ENCODE results near the gene OXT.

OXT gene

DNA sequence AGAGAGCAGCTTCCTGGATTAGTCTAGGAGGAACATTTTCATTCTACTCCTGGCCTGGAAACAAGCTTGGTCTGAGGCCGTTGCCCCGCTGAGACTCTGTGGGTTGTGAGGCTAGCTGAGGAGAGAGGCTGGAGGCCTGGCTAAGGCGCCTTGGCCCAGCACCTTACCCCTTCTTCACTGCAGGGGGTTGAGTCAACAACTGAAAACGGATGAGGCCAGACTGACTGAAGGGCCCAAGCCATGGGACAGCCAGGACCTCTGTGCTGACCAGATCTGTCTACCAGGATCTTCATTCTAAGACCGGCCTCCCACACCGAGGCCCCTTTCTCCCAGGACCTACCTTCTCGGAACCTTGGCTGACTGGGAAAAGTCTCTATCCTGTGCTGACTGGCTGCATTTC lies 16.6 kb downstream of the OXT start:
- DNase-seq = no peak

DNA sequence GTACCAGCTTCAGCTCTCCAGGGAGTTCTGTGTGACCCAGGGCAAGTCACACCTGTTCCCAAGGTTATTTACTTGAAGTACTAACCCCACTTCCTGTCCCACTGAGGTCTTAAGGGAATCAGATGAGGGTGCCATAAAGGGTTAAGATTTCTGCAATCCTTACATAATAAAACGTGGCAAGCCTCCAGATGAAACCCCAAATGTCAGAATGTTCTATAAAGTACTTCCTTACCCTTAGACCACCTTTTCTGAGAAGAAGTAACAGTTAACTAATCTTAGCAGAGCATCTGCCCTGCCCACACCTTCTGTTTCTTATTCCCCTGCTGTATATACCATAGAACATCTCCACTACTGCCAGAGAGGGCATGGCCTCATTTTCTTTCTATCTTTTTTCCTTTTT lies 19.1 kb downstream of the OXT start:
- no peak for DNase-seq

GRCh38 chr20:3092611-3093379 lies 21.4 kb downstream of the OXT start:
- no peak for DNase-seq

- no peak for DNase-seq
Measured at GRCh38 chr20:3093861-3094361, 22.5 kb downstream of the OXT start.

DNA sequence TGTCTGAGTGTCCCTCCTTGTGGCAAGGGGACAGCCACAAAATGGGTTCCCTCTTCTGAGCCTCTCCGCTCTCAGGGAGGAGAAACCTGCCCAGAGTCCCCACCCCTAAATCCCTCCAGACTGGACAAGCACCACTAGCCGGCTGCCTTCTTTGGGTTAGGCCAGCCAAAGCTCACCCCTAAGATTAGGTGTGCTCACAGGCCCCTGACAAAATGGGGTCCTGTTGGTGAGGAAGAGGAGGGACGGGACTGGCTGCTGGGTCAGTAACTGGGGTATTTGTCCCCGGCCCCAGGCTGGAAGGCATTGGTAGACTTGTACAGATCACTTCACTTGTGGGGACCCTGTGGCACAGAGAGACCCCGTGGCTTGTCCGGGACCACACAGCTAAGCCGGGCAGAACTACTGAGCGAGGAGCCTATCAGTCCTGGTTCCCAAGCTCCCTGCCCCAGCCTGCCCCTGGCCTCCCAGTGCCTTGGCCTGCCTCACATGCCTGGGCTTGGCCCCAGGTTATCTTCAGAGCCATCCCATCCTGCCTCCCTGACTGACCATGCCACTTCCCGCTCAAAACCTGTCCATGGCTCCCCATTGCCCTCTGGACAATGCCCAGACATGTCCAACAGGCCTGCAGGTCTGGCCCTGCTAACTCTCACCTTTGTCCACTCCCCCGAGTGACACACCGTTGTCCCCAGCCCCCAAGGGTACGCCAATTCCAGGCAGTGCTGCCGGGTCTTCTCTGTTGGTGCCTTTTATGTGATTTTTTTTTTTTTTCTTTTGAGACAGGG lies 23.6 kb downstream of the OXT start:
- DNase-seq = no peak

DNA sequence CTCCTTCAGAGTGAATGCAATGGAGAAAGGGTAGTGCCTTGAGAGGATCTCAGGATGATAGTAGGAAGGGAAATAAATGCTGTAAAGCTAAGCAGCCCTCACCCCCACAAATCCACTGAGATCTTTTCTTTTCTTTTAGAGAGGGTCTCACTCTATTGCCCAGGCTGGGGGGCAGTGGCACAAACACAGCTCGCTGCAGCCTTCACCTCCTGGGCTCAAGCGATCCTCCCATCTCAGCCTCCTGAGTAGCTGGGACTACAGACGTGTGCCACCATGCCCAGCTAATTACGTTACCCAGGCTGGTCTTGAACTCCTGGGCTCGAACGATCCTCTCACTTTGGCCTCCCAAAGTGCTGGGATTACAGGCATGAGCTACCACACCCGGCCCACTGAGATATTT lies 29.1 kb downstream of the OXT start:
- DNase-seq = no peak

- DNase-seq = no peak
Measured at GRCh38 chr20:3101251-3101650, 29.8 kb downstream of the OXT start.

GRCh38 chr20:3101737-3102574 lies 30.5 kb downstream of the OXT start:
- DNase-seq = no peak

GRCh38 chr20:3102575-3103368 lies 31.4 kb downstream of the OXT start:
- no peak for DNase-seq

DNA sequence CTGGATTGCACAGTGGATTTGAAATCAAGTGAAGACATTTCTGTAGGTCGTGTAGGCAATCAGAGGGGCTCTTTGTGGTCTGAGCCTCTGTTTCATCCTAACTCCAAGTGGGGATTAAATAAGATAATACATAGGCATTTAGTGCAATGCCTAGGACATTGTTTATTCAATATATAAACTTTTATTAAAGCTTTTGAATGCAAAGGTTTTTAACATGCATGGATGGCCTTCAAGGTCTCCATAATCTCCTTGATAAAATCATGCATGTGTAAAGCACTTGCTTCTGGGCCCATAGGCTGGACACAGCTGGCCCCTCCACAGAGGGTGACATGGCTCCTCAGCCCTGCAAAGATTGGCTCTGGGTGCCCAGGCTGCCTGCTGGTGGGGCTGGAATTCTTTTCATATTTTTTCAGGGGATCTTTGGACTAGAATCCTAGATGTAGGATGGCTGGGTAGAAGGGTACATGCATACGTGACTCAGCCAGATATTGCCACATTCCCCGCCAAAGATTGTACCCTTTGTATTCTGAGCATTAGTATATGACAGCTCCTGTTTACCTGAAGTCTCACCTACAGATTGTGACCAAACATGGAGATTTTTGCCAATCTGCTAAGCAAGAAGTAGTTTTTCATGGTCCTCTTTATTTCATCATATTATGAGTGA lies 32.1 kb downstream of the OXT start:
- DNase-seq = no peak

DNA sequence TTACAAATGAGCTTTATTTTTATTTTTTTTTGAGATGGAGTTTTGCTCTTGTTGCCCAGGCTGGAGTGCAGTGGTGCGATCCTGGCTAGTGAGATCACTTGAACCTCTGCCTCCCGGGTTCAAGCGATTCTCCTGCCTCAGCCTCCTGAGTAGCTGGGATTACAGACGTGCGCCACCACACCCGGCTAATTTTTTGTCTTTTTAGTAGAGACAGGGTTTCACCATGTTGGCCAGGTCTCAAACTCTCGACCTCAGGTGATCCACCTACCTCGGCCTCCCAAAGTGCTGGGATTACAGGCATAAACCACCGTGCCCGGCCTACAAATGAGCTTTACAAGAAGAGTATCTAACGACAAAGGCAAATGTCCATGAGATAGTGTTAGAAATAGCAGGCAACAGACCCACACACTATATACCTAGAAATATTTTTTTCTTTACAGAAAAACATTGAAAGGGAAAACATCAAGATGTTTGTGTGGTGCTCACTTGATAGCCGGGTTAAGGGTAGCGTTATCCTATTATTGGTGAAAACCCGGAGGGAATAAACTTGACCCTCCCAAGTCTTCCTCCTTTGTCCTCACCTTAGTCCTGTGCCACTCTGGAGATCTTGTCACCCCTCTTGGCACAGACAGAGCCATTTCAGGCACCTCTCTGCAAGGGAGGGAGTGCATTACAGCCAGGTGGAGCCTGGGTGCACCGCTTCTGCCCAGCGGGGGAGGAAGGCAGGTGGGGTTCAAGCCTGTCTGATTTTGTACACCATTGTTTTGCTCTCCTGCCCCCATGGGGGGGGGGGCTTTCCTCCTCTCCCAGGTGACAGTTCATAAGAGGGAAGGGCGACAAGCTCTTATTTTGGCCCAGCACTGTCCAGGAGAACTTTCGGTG lies 34.1 kb downstream of the OXT start:
- DNase-seq = no peak

DNA sequence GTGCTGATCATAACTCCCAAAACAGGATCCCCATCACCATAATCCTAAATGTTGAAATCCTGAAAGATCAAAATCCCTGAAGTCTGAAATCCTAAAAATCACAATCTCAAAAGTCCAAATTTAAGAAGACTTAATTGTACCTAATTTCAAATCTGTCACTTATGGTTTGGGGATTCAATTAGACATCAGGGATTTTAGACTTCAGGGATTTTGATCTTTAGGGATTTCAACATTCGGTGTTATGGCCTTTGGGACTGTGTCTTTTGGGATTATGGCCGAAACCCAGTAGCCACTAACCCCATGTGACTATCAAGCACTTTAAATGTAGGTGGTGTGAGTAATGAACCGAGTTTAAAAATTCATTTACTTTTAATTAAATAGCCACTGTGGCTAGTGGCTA lies 34.8 kb downstream of the OXT start:
- DNase-seq = no peak

GRCh38 chr20:3106658-3107463 lies 35.4 kb downstream of the OXT start:
- DNase-seq = peak; percentile 86 to 88

- DNase-seq = peak in 1 of 2 experiments; percentile 24
Measured at GRCh38 chr20:3107464-3108025, 36.1 kb downstream of the OXT start.

- DNase-seq = no peak
Measured at GRCh38 chr20:3109350-3110302, 38.2 kb downstream of the OXT start.

GRCh38 chr20:3111507-3111906 lies 40.1 kb downstream of the OXT start:
- no peak for DNase-seq

- DNase-seq = no peak
Measured at GRCh38 chr20:3111995-3112394, 40.6 kb downstream of the OXT start.
